Measurements from ENCODE around the gene KRTAP5-9.

DNA sequence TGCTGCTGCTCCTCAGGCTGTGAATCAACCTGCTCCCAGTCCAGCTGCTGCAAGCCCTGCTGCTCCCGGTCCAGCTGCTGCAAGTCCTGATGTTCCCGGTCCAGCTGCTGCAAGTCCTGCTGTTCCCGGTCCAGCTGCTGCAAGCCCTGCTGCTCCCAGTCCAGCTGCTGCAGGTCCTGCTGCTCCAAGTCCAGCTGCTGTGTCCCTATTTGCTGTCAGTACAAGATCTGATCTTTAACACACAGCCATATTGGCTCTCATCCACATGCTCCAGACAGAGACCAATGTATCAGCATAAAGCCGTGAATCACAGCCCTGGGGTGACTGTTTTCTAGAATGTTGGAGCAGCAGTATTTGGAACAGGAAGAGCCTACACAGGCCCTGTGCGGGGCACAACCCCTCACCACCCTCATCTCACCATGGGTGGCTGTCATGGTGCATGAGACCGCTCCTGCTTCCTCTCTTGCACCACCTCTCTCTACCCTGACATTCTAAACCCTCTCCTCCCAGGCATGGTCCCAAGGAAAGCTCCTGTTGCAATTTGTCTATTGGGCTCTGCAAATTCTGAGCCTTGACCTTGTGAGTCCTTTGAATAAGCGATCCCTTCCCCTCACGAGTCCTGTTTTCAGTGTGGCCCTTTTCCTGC, 20.6 kb downstream of the KRTAP5-9 start:
- TF ChIP-seq POLR2AphosphoS5 (IDR thresholded peaks at IDR 0.05; ENCODE audit: low read depth, low read length) (no peak), FOXP2 (optimal IDR thresholded peaks at IDR 0.05; ENCODE audit: borderline replicate concordance, extremely low read depth, extremely low read length, insufficient read depth) (no peak), SIN3A (IDR thresholded peaks at IDR 0.05; ENCODE audit: borderline replicate concordance, insufficient read depth, low read length) (no peak), TAF1 (IDR thresholded peaks at IDR 0.05; ENCODE audit: borderline replicate concordance, insufficient read depth, low read length) (no peak)
- TF ChIP-seq, protein P1, sequence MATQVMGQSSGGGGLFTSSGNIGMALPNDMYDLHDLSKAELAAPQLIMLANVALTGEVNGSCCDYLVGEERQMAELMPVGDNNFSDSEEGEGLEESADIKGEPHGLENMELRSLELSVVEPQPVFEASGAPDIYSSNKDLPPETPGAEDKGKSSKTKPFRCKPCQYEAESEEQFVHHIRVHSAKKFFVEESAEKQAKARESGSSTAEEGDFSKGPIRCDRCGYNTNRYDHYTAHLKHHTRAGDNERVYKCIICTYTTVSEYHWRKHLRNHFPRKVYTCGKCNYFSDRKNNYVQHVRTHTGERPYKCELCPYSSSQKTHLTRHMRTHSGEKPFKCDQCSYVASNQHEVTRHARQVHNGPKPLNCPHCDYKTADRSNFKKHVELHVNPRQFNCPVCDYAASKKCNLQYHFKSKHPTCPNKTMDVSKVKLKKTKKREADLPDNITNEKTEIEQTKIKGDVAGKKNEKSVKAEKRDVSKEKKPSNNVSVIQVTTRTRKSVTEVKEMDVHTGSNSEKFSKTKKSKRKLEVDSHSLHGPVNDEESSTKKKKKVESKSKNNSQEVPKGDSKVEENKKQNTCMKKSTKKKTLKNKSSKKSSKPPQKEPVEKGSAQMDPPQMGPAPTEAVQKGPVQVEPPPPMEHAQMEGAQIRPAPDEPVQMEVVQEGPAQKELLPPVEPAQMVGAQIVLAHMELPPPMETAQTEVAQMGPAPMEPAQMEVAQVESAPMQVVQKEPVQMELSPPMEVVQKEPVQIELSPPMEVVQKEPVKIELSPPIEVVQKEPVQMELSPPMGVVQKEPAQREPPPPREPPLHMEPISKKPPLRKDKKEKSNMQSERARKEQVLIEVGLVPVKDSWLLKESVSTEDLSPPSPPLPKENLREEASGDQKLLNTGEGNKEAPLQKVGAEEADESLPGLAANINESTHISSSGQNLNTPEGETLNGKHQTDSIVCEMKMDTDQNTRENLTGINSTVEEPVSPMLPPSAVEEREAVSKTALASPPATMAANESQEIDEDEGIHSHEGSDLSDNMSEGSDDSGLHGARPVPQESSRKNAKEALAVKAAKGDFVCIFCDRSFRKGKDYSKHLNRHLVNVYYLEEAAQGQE (IDR thresholded peaks at IDR 0.05; ENCODE audit: insufficient read depth in 1 of 2, low read depth in 2 of 2, low read length in 2 of 2) = no peak

Measured in PFSK-1 (cell line).